GM21367 (cell line): Measurements from ENCODE around the gene WDR62.

Experiments used
- ATAC-seq: cut with Tn5 transposase; IDR thresholded peaks from one replicate; pipeline ENCODE4 v1.9.1; 2021; ENCODE audit not compliant: unreplicated experiment

WDR62 gene

GRCh38 chr19:36054733-36055686 is at the start of gene WDR62:
WDR62 (plus strand) TSS chr19:36054897; CDS start chr19:36054972, 75 bp downstream.
- ATAC-seq: peak; percentile 60

GRCh38 chr19:36006955-36007354 is 47.7 kb upstream of the WDR62 start:
- no peak for ATAC-seq

GRCh38 chr19:36008336-36008978 is 46.2 kb upstream of the WDR62 start, which contains the start of gene SYNE4:
SYNE4 (minus strand) TSS chr19:36008813; CDS start chr19:36008681, 132 bp downstream.
- ATAC-seq: no peak

- no peak for ATAC-seq
Measured at GRCh38 chr19:36009220-36009619, 45.5 kb upstream of the WDR62 start.

- ATAC-seq: no peak
Measured at GRCh38 chr19:36009633-36010379, 44.9 kb upstream of the WDR62 start.

GRCh38 chr19:36010402-36010801 is 44.3 kb upstream of the WDR62 start:
- no peak for ATAC-seq

GRCh38 chr19:36013280-36014011 is 41.3 kb upstream of the WDR62 start:
- ATAC-seq: no peak

GRCh38 chr19:36014012-36014924 is 40.4 kb upstream of the WDR62 start, which contains the start of gene ALKBH6:
ALKBH6 (minus strand) TSS chr19:36014213; CDS start chr19:36013397, 816 bp downstream.
- ATAC-seq: peak; percentile 90

- ATAC-seq: no peak
Measured at GRCh38 chr19:36019061-36019670, 35.5 kb upstream of the WDR62 start.

GRCh38 chr19:36023432-36023831 is 31.3 kb upstream of the WDR62 start:
- ATAC-seq: no peak

- no peak for ATAC-seq
Measured at GRCh38 chr19:36025541-36025940, 29.2 kb upstream of the WDR62 start.

GRCh38 chr19:36026091-36026876 is 28.4 kb upstream of the WDR62 start:
- ATAC-seq: no peak

GRCh38 chr19:36027696-36028095 is 27.0 kb upstream of the WDR62 start:
- ATAC-seq: no peak

- no peak for ATAC-seq
Measured at GRCh38 chr19:36028313-36029041, 26.2 kb upstream of the WDR62 start.

GRCh38 chr19:36030264-36031148 is 24.2 kb upstream of the WDR62 start:
- no peak for ATAC-seq

- no peak for ATAC-seq
Measured at GRCh38 chr19:36031308-36031707, 23.4 kb upstream of the WDR62 start.
